PC-9 (cell line): ENCODE data around the gene BEST3. TPM values are rescaled to one million over a fixed set of nuclear protein-coding genes. Genes with fewer than 3 reads are reported as not detected.

Experiments
- BruUV-seq: library from RNA; stranded (reverse); fragments of 400-500 nt; replicated peaks from 2 replicates; lab custom pipeline; 2021; lab: Mats Ljungman, UMichigan
- CTCF ChIA-PET: fragments of 300-600 bp; sonication (Branson Sonifier 250); formaldehyde crosslinking; loops from one replicate; lab custom pipeline; 2022; ENCODE audit warnings: antibody characterized with exemption; lab: Charles Lee
- POLR2A ChIA-PET: fragments of 300-600 bp; sonication (Branson Sonifier 250); formaldehyde crosslinking; loops from one replicate; lab custom pipeline; 2022; ENCODE audit warnings: antibody characterized with exemption; ENCODE audit not compliant: unreplicated experiment; lab: Charles Lee
- DNase-seq, 2 experiments: peaks; one replicate each; pipeline versions ENCODE4 v3.0.0 to v3.0.0-alpha.2; 2015 to 2022; ENCODE audit warnings: mixed read lengths in 1 of 2
- H2AFZ ChIP-seq: fragments of 200-600 bp; sonication (generic); 2 replicates; pipeline ENCODE4 v1.8.1; 2017; ENCODE audit warnings: antibody characterized with exemption
- H3F3A ChIP-seq: fragments of 200-600 bp; sonication (generic); 2 replicates; pipeline ENCODE4 v1.8.1; 2017; ENCODE audit warnings: antibody characterized with exemption, mild to moderate bottlenecking, low read depth; ENCODE audit not compliant: insufficient read depth
- H3K27ac ChIP-seq: fragments of 200-600 bp; sonication (generic); 2 replicates; pipeline ENCODE4 v1.6.1; 2016; ENCODE audit warnings: mixed run types
- H3K27me3 ChIP-seq: fragments of 200-600 bp; sonication (generic); 2 replicates; pipeline ENCODE4 v1.6.1; 2016; ENCODE audit warnings: low read depth, mixed run types; ENCODE audit not compliant: insufficient read depth
- H3K36me3 ChIP-seq: fragments of 200-600 bp; sonication (generic); 2 replicates; pipeline ENCODE4 v1.6.1; 2016; ENCODE audit warnings: low read depth, mixed run types
- H3K4me1 ChIP-seq: fragments of 200-600 bp; sonication (generic); replicated peaks from 2 replicates; pipeline ENCODE4 v1.6.1; 2016; ENCODE audit warnings: mixed run types; ENCODE audit not compliant: insufficient read depth
- H3K4me2 ChIP-seq: fragments of 200-600 bp; sonication (generic); 2 replicates; pipeline ENCODE4 v1.6.1; 2017; ENCODE audit warnings: mixed run types
- H3K4me3 ChIP-seq: fragments of 200-600 bp; sonication (generic); 2 replicates; pipeline ENCODE4 v1.6.1; 2016; ENCODE audit warnings: mixed run types
- H3K79me2 ChIP-seq: fragments of 200-600 bp; sonication (generic); 2 replicates; pipeline ENCODE4 v1.6.1; 2017; ENCODE audit warnings: low read depth, mixed run types
- H3K9me2 ChIP-seq: fragments of 200-600 bp; sonication (generic); 2 replicates; pipeline ENCODE4 v1.8.1; 2017; ENCODE audit warnings: mild to moderate bottlenecking; ENCODE audit not compliant: insufficient read depth
- H3K9me3 ChIP-seq: fragments of 200-600 bp; sonication (generic); 2 replicates; pipeline ENCODE4 v1.8.1; 2016; ENCODE audit warnings: low read depth; ENCODE audit not compliant: insufficient read depth
- H4K20me1 ChIP-seq: fragments of 200-600 bp; sonication (generic); 2 replicates; pipeline ENCODE4 v1.8.1; 2017; ENCODE audit not compliant: insufficient read depth
- EZH2 ChIP-seq: fragments of 200-600 bp; sonication (generic); IDR thresholded peaks from 2 replicates; pipeline ENCODE4 v1.8.0; 2017; ENCODE audit warnings: antibody characterized with exemption, low read depth
- intact Hi-C: fragments of 100-400 bp; cut with micrococcal nuclease; formaldehyde crosslinking; loops from one replicate; pipeline ENCODE4 v1.10.0; 2022; ENCODE audit not compliant: unreplicated experiment
- total RNA-seq: library from RNA; stranded (reverse); gene quantifications from 2 replicates; pipeline ENCODE4 v1.2.3, GENCODE V29; 2021
- TF ChIP-seq, protein P1 (sequence below): fragments of 200-600 bp; sonication (generic); conservative IDR thresholded peaks from 2 replicates; pipeline ENCODE4 v1.6.1; 2017; ENCODE audit warnings: mixed run types, antibody characterized with exemption, mild to moderate bottlenecking, moderate library complexity

BEST3 gene
- total RNA-seq, 1 experiment from 2014 or later: 0.17 TPM

DNA sequence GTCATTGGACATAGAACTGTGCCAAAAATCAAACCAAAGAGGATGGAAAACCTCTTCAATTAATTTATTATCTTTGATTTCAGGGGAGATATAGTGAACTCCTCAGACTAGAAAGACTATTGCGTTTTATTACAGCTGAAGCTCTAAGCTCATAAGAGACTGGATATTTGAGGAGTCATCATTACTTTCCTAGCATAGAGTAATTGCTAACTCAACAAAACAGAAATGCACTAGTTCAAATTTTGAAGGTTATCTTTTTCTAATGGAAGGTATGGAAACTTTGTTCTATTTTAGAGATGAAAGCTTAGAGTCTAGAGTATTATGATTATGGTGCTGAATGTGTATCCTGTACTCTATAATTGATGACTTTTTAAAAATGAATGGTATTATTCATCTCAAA lies 5.3 kb upstream of the BEST3 start:
- TF ChIP-seq, protein P1, sequence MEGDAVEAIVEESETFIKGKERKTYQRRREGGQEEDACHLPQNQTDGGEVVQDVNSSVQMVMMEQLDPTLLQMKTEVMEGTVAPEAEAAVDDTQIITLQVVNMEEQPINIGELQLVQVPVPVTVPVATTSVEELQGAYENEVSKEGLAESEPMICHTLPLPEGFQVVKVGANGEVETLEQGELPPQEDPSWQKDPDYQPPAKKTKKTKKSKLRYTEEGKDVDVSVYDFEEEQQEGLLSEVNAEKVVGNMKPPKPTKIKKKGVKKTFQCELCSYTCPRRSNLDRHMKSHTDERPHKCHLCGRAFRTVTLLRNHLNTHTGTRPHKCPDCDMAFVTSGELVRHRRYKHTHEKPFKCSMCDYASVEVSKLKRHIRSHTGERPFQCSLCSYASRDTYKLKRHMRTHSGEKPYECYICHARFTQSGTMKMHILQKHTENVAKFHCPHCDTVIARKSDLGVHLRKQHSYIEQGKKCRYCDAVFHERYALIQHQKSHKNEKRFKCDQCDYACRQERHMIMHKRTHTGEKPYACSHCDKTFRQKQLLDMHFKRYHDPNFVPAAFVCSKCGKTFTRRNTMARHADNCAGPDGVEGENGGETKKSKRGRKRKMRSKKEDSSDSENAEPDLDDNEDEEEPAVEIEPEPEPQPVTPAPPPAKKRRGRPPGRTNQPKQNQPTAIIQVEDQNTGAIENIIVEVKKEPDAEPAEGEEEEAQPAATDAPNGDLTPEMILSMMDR: no peak
- TF ChIP-seq EZH2: no peak
- no peaks in the 10 kb centered on the region for H3K27me3 ChIP-seq
- no peaks in the 10 kb centered on the region for H3K9me2 ChIP-seq
- no peaks in the 10 kb centered on the region for H3K79me2 ChIP-seq
- BruUV-seq: no TSS peak
- no peaks in the 10 kb centered on the region for H3K4me1 ChIP-seq
- no peaks in the 10 kb centered on the region for H4K20me1 ChIP-seq
- no peak overlapping the region for H3K4me3 ChIP-seq
- H3K27ac ChIP-seq: no peak overlapping the region
- H3K36me3 ChIP-seq: no peaks in the 10 kb centered on the region
- H2AFZ ChIP-seq: no peak overlapping the region
- H3K4me2 ChIP-seq: no peak overlapping the region
- ChIA-PET CTCF (no interaction called here), POLR2A (no interaction called here)
- H3K9me3 ChIP-seq: 0 out of 2 replicates have a peak, but pooled peaks cover 8% of the 10 kb centered on the region
- DNase-seq: no peak
- intact Hi-C loops: no loop called here
- H3F3A ChIP-seq: no peaks in the 10 kb centered on the region

DNA sequence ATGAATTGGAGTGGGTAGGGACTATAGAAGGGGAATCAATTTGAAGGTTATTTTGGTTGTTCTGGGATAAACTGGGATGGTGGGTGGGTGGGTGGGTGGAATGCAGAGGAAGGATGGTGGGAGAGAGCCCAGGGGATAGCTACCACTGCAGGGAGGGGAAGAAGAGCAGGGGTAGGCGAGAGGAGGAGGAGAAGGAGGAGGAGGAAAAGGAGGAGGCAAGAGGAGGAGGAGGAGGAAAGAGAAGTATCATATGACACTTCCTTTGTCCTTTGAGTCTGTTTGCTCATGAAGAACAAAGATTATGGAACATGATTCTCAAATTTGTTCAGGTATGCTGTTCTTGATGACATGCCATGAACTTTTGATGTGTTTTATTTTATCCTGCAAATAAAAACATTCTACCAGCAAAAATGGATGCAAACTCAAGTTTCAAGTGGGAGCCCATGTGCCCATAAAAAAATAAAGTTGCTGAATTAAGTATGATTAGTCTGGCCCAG lies 4.1 kb upstream of the BEST3 start:
- Histone ChIP-seq H3K36me3 (no peaks in the 10 kb centered on the region), H3K9me3 (no peaks in the 10 kb centered on the region), H3F3A (no peaks in the 10 kb centered on the region), H2AFZ (no peak overlapping the region), H3K4me3 (no peak overlapping the region), H3K4me2 (no peak overlapping the region), H3K9me2 (no peaks in the 10 kb centered on the region), H3K79me2 (no peaks in the 10 kb centered on the region), H4K20me1 (no peaks in the 10 kb centered on the region), H3K27me3 (no peaks in the 10 kb centered on the region), H3K4me1 (no peaks in the 10 kb centered on the region), H3K27ac (no peak overlapping the region)
- TF ChIP-seq, protein P1: no peak
- TF ChIP-seq EZH2: no peak
- POLR2A ChIA-PET: no interaction called here
- CTCF ChIA-PET: interaction anchor here (0.8 kb wide), 1 partner anchor 245 kb away, joined by 4 read pairs; no protein-coding TSS in a partner anchor
- BruUV-seq: no TSS peak
- DNase-seq: no peak
- intact Hi-C loops: no loop called here

DNA sequence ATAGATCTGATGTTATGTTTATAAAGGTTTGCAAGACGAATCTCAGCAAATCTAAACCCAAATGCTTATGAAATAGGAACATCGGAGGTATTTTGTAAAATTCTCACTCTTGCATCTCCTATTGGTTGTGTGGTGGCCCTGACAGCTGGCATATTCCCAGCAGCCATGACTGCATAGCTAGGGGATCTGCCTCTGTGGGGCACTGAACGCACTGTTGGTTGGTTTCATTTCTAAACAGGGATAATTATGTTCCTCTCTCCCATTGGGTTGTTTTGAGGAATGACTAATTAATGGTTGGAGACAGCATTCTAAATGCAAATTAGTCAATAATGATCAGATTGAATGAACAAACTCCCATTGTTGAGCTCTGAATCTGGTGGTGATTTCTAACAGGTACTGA lies 2.7 kb upstream of the BEST3 start:
- Histone ChIP-seq H3K27me3 (no peaks in the 10 kb centered on the region), H3K9me2 (no peaks in the 10 kb centered on the region), H3K4me2 (no peak overlapping the region), H2AFZ (no peak overlapping the region), H3K36me3 (no peaks in the 10 kb centered on the region), H4K20me1 (no peaks in the 10 kb centered on the region), H3K27ac (no peak overlapping the region), H3K9me3 (no peaks in the 10 kb centered on the region), H3F3A (no peaks in the 10 kb centered on the region), H3K4me1 (no peaks in the 10 kb centered on the region), H3K79me2 (no peaks in the 10 kb centered on the region), H3K4me3 (no peak overlapping the region)
- ChIA-PET POLR2A (no interaction called here), CTCF (interaction anchor here (0.6 kb wide), 1 partner anchor 35 kb away, joined by 4 read pairs; no protein-coding TSS in a partner anchor)
- intact Hi-C loops: no loop called here
- BruUV-seq: no TSS peak
- DNase-seq: no peak
- no peak for TF ChIP-seq EZH2
- TF ChIP-seq, protein P1: no peak
